Measurements from ENCODE around the gene MOB1B.

DNA sequence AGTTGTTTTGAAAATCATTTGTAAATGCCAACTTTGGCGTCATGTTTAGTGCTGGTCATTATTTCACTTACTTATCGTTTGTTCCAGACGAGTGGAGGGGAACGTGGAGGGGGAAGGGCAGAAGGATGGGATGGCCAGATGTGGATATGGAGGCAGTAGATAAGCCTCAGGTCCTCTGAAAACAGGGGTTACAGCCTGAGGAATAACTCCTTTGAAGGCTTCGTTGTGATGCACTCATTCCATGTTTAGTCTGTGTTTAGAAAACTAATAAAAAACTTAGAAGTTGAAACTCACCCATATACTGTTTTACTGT is 1.1 kb downstream of the MOB1B start:
- TF ChIP-seq, protein P1, sequence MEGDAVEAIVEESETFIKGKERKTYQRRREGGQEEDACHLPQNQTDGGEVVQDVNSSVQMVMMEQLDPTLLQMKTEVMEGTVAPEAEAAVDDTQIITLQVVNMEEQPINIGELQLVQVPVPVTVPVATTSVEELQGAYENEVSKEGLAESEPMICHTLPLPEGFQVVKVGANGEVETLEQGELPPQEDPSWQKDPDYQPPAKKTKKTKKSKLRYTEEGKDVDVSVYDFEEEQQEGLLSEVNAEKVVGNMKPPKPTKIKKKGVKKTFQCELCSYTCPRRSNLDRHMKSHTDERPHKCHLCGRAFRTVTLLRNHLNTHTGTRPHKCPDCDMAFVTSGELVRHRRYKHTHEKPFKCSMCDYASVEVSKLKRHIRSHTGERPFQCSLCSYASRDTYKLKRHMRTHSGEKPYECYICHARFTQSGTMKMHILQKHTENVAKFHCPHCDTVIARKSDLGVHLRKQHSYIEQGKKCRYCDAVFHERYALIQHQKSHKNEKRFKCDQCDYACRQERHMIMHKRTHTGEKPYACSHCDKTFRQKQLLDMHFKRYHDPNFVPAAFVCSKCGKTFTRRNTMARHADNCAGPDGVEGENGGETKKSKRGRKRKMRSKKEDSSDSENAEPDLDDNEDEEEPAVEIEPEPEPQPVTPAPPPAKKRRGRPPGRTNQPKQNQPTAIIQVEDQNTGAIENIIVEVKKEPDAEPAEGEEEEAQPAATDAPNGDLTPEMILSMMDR (IDR thresholded peaks at IDR 0.05): no peak
- TF ChIP-seq ZFX (IDR thresholded peaks at IDR 0.05; ENCODE audit: borderline replicate concordance): no peak
